A549 (cell line): ENCODE data around the gene CPA1. TPM values are rescaled to one million over a fixed set of nuclear protein-coding genes. Genes with fewer than 3 reads are reported as not detected.

Source experiments
- ATAC-seq, 2 experiments: fragments of 200-7000 bp in 1 of 2; fragments of >200 bp in 1 of 2; cut with Nextera tagmentation in 1 of 2; cut with Tn5 transposase in 1 of 2; 3 replicates each; pipeline versions ENCODE4 v1.8.0 to v1.9.1; 2018 to 2020; ENCODE audit warnings: mild to moderate bottlenecking in 1 of 2, moderate library complexity in 1 of 2
- CTCF ChIA-PET: fragments of 300-600 bp; sonication (Branson Sonifier 250); formaldehyde crosslinking; extraction: SDS; loops from one replicate; lab custom pipeline; 2021; ENCODE audit warnings: antibody characterized with exemption, inconsistent platforms; lab: Yijun Ruan, JAX
- POLR2A ChIA-PET: fragments of 350-600 bp; formaldehyde crosslinking; extraction: SDS; loops from one replicate; lab custom pipeline; 2021; ENCODE audit warnings: antibody characterized with exemption, inconsistent platforms; lab: Yijun Ruan, JAX
- DNase-seq, 2 experiments: peaks; one replicate each; pipeline versions ENCODE4 v3.0.0 to v3.0.0-alpha.2; 2011 to 2016; ENCODE audit warnings: low read depth in 1 of 2, low spot score in 1 of 2
- FAIRE-seq: peaks from 2 replicates; lab custom pipeline; 2011; peaks lifted over from hg19 to GRCh38; lab: Jason Lieb, UNC
- H3K27ac ChIP-seq, 2 experiments: fragments of >200 bp; sonication (Bioruptor Twin); formaldehyde crosslinking; 3 replicates each; pipeline ENCODE4 v1.5.1; 2016 to 2017
- H3K4me1 ChIP-seq: fragments of >200 bp; sonication (Bioruptor Twin); formaldehyde crosslinking; 3 replicates; pipeline ENCODE4 v1.6.1; 2016
- H3K4me2 ChIP-seq: fragments of >200 bp; sonication (Bioruptor Twin); formaldehyde crosslinking; 3 replicates; pipeline ENCODE4 v1.6.1; 2016
- H3K4me3 ChIP-seq: fragments of >200 bp; sonication (Bioruptor Twin); formaldehyde crosslinking; 3 replicates; pipeline ENCODE4 v1.5.1; 2016
- H3K9me3 ChIP-seq: fragments of >200 bp; sonication (Bioruptor Twin); formaldehyde crosslinking; 3 replicates; pipeline ENCODE4 v1.6.1; 2016
- CHD2 ChIP-seq: fragments of 150-350 bp; IDR thresholded peaks from 2 replicates; pipeline ENCODE4 v1.6.1; 2014; ENCODE audit warnings: low read length; ENCODE audit not compliant: partially characterized antibody
- CHD4 ChIP-seq: fragments of 200-600 bp; sonication (generic); IDR thresholded peaks from 2 replicates; pipeline ENCODE4 v1.6.1; 2016; ENCODE audit warnings: antibody characterized with exemption, mild to moderate bottlenecking, borderline replicate concordance
- EP300 ChIP-seq, 2 experiments: fragments of >200 bp; sonication (Bioruptor Twin); formaldehyde crosslinking; IDR thresholded peaks; 2 replicates in 1 of 2; 3 replicates in 1 of 2; pipeline ENCODE4 v1.6.1; 2016 to 2017
- FOSL2 ChIP-seq, 2 experiments: fragments of 450-650 bp in 1 of 2; fragments of >200 bp in 1 of 2; sonication (Bioruptor Twin) in 1 of 2; formaldehyde crosslinking; IDR thresholded peaks; 2 replicates each; pipeline versions ENCODE4 v1.5.0 to v1.6.1; 2016 to 2020; ENCODE audit warnings: mild to moderate bottlenecking in 1 of 2, moderate library complexity in 1 of 2
- HEYL ChIP-seq: fragments of 250-450 bp; sonication (Bioruptor Pico); IDR thresholded peaks from 2 replicates; pipeline ENCODE4 v1.8.0; 2021; ENCODE audit warnings: mild to moderate bottlenecking, moderate library complexity
- HMGXB4 ChIP-seq: fragments of 250-450 bp; sonication (Bioruptor Pico); IDR thresholded peaks from 2 replicates; pipeline ENCODE4 v1.5.0; 2021; ENCODE audit warnings: mild to moderate bottlenecking, moderate library complexity, borderline replicate concordance
- HOXA7 ChIP-seq: fragments of 250-450 bp; sonication (Bioruptor Pico); IDR thresholded peaks from 2 replicates; pipeline ENCODE4 v1.5.0; 2020; ENCODE audit warnings: mild to moderate bottlenecking, moderate library complexity
- HOXB13 ChIP-seq: fragments of 250-450 bp; sonication (Bioruptor Pico); IDR thresholded peaks from 2 replicates; pipeline ENCODE4 v1.5.0; 2020; ENCODE audit warnings: low read depth, mild to moderate bottlenecking, moderate library complexity
- HOXB5 ChIP-seq: fragments of 250-450 bp; sonication (Bioruptor Pico); IDR thresholded peaks from 2 replicates; pipeline ENCODE4 v1.5.0; 2020; ENCODE audit warnings: mild to moderate bottlenecking, moderate library complexity
- JUN ChIP-seq, 2 experiments: fragments of >200 bp; sonication (Bioruptor Twin); formaldehyde crosslinking; IDR thresholded peaks; 2 replicates in 1 of 2; 3 replicates in 1 of 2; pipeline ENCODE4 v1.6.1; 2016 to 2017
- KDM1A ChIP-seq: fragments of 200-600 bp; sonication (generic); IDR thresholded peaks from 2 replicates; pipeline ENCODE4 v1.6.1; 2016; ENCODE audit warnings: low read depth, mild to moderate bottlenecking
- KDM5A ChIP-seq: fragments of 200-600 bp; sonication (generic); IDR thresholded peaks from 2 replicates; pipeline ENCODE4 v1.6.1; 2016; ENCODE audit warnings: antibody characterized with exemption, mild to moderate bottlenecking
- MAX ChIP-seq: IDR thresholded peaks from 2 replicates; pipeline ENCODE4 v1.6.1; 2012
- MAZ ChIP-seq: fragments of 150-350 bp; IDR thresholded peaks from 2 replicates; pipeline ENCODE4 v1.6.1; 2014; ENCODE audit warnings: antibody characterized with exemption, low read depth, low read length, borderline replicate concordance
- NFE2L2 ChIP-seq: fragments of 150-350 bp; conservative IDR thresholded peaks from 2 replicates; pipeline ENCODE4 v1.6.1; 2014; ENCODE audit warnings: low read length
- PBX3 ChIP-seq: IDR thresholded peaks from 2 replicates; pipeline ENCODE4 v1.6.1; 2012
- POLR2AphosphoS2 ChIP-seq: conservative IDR thresholded peaks from 2 replicates; pipeline ENCODE4 v1.6.1; 2012; ENCODE audit warnings: low read length, improper control_type of control experiment, inconsistent platforms
- RAD21 ChIP-seq, 2 experiments: fragments of >200 bp in 1 of 2; sonication (Bioruptor Twin) in 1 of 2; formaldehyde crosslinking in 1 of 2; IDR thresholded peaks in 1 of 2; conservative IDR thresholded peaks in 1 of 2; 2 replicates in 1 of 2; 3 replicates in 1 of 2; pipeline ENCODE4 v1.6.1; 2012 to 2018; ENCODE audit warnings: inconsistent platforms in 1 of 2
- RARB ChIP-seq: fragments of 250-450 bp; sonication (Bioruptor Pico); IDR thresholded peaks from 2 replicates; pipeline ENCODE4 v1.8.0; 2021; ENCODE audit warnings: mild to moderate bottlenecking, moderate library complexity
- RCOR1 ChIP-seq: fragments of 150-350 bp; IDR thresholded peaks from 2 replicates; pipeline ENCODE4 v1.6.1; 2014; ENCODE audit warnings: antibody characterized with exemption, low read length, low read depth
- RNF2 ChIP-seq: fragments of 200-600 bp; sonication (generic); IDR thresholded peaks from 2 replicates; pipeline ENCODE4 v1.6.1; 2016; ENCODE audit warnings: low read depth, mild to moderate bottlenecking, antibody characterized with exemption, moderate library complexity, borderline replicate concordance
- SREBF2 ChIP-seq: fragments of 450-650 bp; IDR thresholded peaks from 2 replicates; pipeline ENCODE4 v1.6.1; 2014; ENCODE audit warnings: mild to moderate bottlenecking, moderate library complexity
- ZSCAN20 ChIP-seq: fragments of 250-450 bp; sonication (Bioruptor Pico); IDR thresholded peaks from 2 replicates; pipeline ENCODE4 v1.8.0; 2022; ENCODE audit warnings: mild to moderate bottlenecking, moderate library complexity
- WGBS: methylation state at CpG from one replicate; pipeline ENCODE4 v1.1.6; 2017; ENCODE audit errors: missing lambda C conversion rate; 5-methylcytosine and 5-hydroxymethylcytosine counted together
- polyA plus RNA-seq, 4 experiments: library from polyadenylated mRNA; depleted of rRNA in 3 of 4; stranded (reverse); fragments of >200 nt; fragmentation: RNase III in 1 of 4; extraction: RNeasy Plus Mini Kit Qiagen cat#74134 plus additional on column Dnase treatment in 1 of 4; gene quantifications; 2 replicates in 3 of 4; 3 replicates in 1 of 4; pipeline ENCODE4 v1.2.3, GENCODE V29; 2011 to 2017
- TF ChIP-seq, protein P1 (sequence below): fragments of >200 bp; sonication (Bioruptor Twin); formaldehyde crosslinking; IDR thresholded peaks from 2 replicates; pipeline ENCODE4 v1.6.1; 2016
- TF ChIP-seq, protein P2 (sequence below): fragments of 250-450 bp; sonication (Bioruptor Pico); IDR thresholded peaks from 2 replicates; pipeline ENCODE4 v1.5.0; 2020; ENCODE audit warnings: low read depth, mild to moderate bottlenecking, moderate library complexity

Gene CPA1
- polyA plus RNA-seq, 2 of the 4 experiments (the other 2 are of a cell fraction) = not detected

DNA sequence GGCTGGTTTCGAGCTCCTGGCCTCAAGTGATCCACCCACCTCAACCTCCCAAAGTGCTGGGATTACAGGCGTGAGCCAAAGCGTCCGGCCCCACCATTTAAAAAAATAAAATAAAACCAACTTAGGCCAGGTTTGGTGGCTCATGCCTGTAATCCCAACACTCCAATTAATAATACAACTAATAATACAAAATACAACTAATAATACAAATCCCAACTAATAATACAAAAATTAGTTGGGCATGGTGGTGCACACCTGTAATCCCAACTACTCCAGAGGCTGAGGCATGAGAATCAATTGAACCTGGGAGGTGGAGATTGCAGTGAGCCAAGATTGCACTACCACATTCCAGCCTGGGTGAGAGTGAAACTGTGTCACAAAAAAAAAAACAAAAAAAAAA, 32.9 kb downstream of the CPA1 start:
- H3K4me2 ChIP-seq = no peak overlapping the region
- ChIA-PET POLR2A (no interaction called here), CTCF (interaction anchor here (0.7 to 1.8 kb wide), 2 partner anchors 9 to 419 kb away, joined by 4 to 6 read pairs; no protein-coding TSS in a partner anchor)
- WGBS = 97% methylated on average over 4 of the region's 4 CpGs
- no peak for TF ChIP-seq POLR2AphosphoS2
- no peak for TF ChIP-seq JUN (IDR thresholded peaks at IDR 0.05)
- TF ChIP-seq, protein P1, sequence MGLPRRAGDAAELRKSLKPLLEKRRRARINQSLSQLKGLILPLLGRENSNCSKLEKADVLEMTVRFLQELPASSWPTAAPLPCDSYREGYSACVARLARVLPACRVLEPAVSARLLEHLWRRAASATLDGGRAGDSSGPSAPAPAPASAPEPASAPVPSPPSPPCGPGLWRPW = no peak
- no peak for TF ChIP-seq MAX
- no peak for TF ChIP-seq RNF2
- H3K4me3 ChIP-seq = no peak overlapping the region
- H3K4me1 ChIP-seq = no peaks in the 10 kb centered on the region
- FAIRE-seq (no peak), ATAC-seq (no peak), DNase-seq (no peak)
- H3K27ac ChIP-seq = no peak overlapping the region
- no peaks in the 10 kb centered on the region for H3K9me3 ChIP-seq

DNA sequence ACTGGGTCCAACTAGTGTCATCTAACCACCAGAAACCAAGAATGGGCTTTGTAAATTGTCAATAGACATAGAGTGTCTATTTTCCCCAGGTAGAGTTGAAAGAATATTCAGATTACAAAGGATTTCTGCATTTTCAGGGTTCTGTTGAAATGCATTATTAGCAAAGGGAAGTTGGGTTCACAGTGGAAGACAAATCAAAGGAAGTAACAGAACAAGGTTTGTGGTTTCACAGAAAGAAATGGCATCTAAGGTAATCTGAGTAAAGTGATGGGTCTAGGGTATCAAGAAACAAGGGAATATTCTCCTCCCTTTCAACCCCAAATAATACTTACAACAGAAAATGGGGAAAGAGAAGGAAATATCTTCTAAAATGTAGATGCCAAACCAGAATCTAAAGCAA, 34.7 kb downstream of the CPA1 start:
- no peak overlapping the region for H3K4me2 ChIP-seq
- CTCF ChIA-PET = no interaction called here
- POLR2A ChIA-PET = no interaction called here
- no peaks in the 10 kb centered on the region for H3K4me1 ChIP-seq
- H3K9me3 ChIP-seq = no peaks in the 10 kb centered on the region
- FAIRE-seq (no peak), ATAC-seq (no peak), DNase-seq (no peak)
- H3K27ac ChIP-seq = no peak overlapping the region
- no peak for TF ChIP-seq CHD4
- TF ChIP-seq MAZ = no peak
- TF ChIP-seq SREBF2 = no peak
- TF ChIP-seq, protein P2, sequence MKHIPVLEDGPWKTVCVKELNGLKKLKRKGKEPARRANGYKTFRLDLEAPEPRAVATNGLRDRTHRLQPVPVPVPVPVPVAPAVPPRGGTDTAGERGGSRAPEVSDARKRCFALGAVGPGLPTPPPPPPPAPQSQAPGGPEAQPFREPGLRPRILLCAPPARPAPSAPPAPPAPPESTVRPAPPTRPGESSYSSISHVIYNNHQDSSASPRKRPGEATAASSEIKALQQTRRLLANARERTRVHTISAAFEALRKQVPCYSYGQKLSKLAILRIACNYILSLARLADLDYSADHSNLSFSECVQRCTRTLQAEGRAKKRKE = no peak
- no peak for TF ChIP-seq HEYL
- TF ChIP-seq HOXB13 (CRISPR knock-in tag) = no peak
- no peak for TF ChIP-seq CHD2
- TF ChIP-seq KDM1A = no peak
- TF ChIP-seq RCOR1 = no peak
- TF ChIP-seq PBX3 = no peak
- TF ChIP-seq FOSL2 (IDR thresholded peaks at IDR 0.05) = no peak
- TF ChIP-seq FOSL2 (CRISPR knock-in tag; IDR thresholded peaks at IDR 0.05) = no peak
- no peak for TF ChIP-seq HOXB5 (CRISPR knock-in tag)
- no peak for TF ChIP-seq HMGXB4 (CRISPR knock-in tag)
- no peak for TF ChIP-seq EP300 (IDR thresholded peaks at IDR 0.05)
- TF ChIP-seq RARB (CRISPR knock-in tag) = no peak
- no peak for TF ChIP-seq ZSCAN20 (CRISPR knock-in tag)
- no peak for TF ChIP-seq RAD21 (conservative IDR thresholded peaks at IDR 0.05 in 1 of 2, IDR thresholded peaks at IDR 0.05 in 1 of 2)
- TF ChIP-seq KDM5A = no peak
- TF ChIP-seq NFE2L2 = no peak
- no peak for TF ChIP-seq HOXA7 (CRISPR knock-in tag)
- no peak overlapping the region for H3K4me3 ChIP-seq
